MV-4-11 (cell line): ENCODE data around the gene CISD2.
"Not testable (repeated sequence)": the region's sequence is repeated elsewhere in the genome, so short reads cannot be mapped to it uniquely, and the experiment has no call there.

ENCODE experiments used
- DNase-seq: peaks from one replicate; lab custom pipeline; 2025; lab: John Stamatoyannopoulos, UW

Gene CISD2

GRCh38 chr4:102918859-102919258, 50.1 kb downstream of the CISD2 start:
- no peak for DNase-seq

DNA sequence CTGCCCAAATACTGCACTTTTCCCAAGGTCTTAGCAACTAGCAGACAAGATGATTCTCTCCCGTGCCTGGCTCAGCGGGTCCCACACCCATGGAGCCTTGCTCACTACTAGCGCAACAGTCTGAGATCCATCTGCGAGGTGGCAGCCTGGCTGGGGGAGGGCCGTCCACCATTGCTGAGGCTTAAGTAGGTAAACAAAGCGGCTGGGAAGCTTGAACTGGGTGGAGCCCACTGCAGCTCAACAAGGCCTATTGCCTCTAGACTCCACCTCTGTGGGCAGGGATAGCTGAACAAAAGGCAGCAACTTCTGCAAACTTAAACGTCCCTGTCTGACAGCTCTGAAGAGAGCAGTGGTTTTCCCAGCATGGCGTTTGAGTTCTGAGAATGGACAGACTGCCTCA, 50.9 kb downstream of the CISD2 start:
- DNase-seq, result not testable (repeated sequence)

GRCh38 chr4:102935716-102936115, 66.9 kb downstream of the CISD2 start:
- no peak for DNase-seq

GRCh38 chr4:102938063-102938462, 69.3 kb downstream of the CISD2 start:
- DNase-seq, result not testable (repeated sequence)
